Measurements from ENCODE around the gene CETP. TPM values are rescaled to one million over a fixed set of nuclear protein-coding genes. Genes with fewer than 3 reads are reported as not detected.

The CETP gene
- total and polyA plus RNA-seq, 2 of the 13 experiments (the other 11 are each of a cell fraction or from before 2014, with no cell fraction given) = 0.31 to 9.8 TPM

- Histone ChIP-seq H3K4me1 (ENCODE audit: insufficient read depth, low read length) (peaks cover 58% of the 10 kb centered on the region), H3K79me2 (ENCODE audit: insufficient read depth, low read length) (no peaks in the 10 kb centered on the region), H3K4me2 (ENCODE audit: low read depth, low read length) (no peak overlapping the region; the same call in 1 of the 2 replicates), H3K9ac (ENCODE audit: insufficient read depth, low read depth, low read length) (no peak overlapping the region), H2AFZ (ENCODE audit: low read length) (no peak overlapping the region), H4K20me1 (ENCODE audit: insufficient read depth, low read length) (no peaks in the 10 kb centered on the region), H3K4me3 (replicated peaks in 1 of 3; ENCODE audit: insufficient read depth in 1 of 3, low read depth in 2 of 3, low read length in 3 of 3) (no peak overlapping the region), H3K27me3 (ENCODE audit: control insufficient read depth in 1 of 2, insufficient read depth in 2 of 2, low read length in 2 of 2) (peaks cover 0 to 15% of the 10 kb centered on the region in 2 experiments; a peak in 1 of 5 replicates), H3K27ac (ENCODE audit: extremely low read length, insufficient read depth, low read length) (no peak overlapping the region), H3K9me3 (ENCODE audit: low read length) (no peaks in the 10 kb centered on the region), H3K36me3 (replicated peaks in 1 of 2; ENCODE audit: control insufficient read depth in 1 of 2, insufficient read depth in 2 of 2, low read length in 2 of 2) (no peaks in the 10 kb centered on the region)
- FAIRE-seq (no peak), ATAC-seq (no peak), DNase-seq (ENCODE audit: low spot score) (no peak)
- ChIA-PET POLR2A (interaction anchor here (1.0 to 1.5 kb wide), 2 partner anchors 11 to 40 kb away, joined by 3 read pairs; no protein-coding TSS in a partner anchor), CTCF (ENCODE audit: low intra/inter-chr PET ratio, low total read pairs) (no interaction called here)
- 41% methylated on average over 8 of the region's 8 CpGs for WGBS (ENCODE audit: low lambda C conversion rate)
- intact Hi-C loops (cut with micrococcal nuclease; ENCODE audit: unreplicated experiment) (no loop called here), in situ Hi-C loops (cut with HindIII; ENCODE audit: extremely low pct_ligation_motif_present, low pct_unique_long_range_greater_than_20kb) (no loop called here)
- BruUV-seq (replicated peaks) = no TSS peak
- TF ChIP-seq NRL (CRISPR knock-in tag; IDR thresholded peaks at IDR 0.05; ENCODE audit: borderline replicate concordance) (peak; percentile 31; the same call in 1 of the 2 replicates), SKIL (CRISPR knock-in tag; IDR thresholded peaks at IDR 0.05; ENCODE audit: borderline replicate concordance) (no peak), ZNF687 (CRISPR knock-in tag; IDR thresholded peaks at IDR 0.05) (peak; percentile 33; the same call in 1 of the 2 replicates), HNF1B (CRISPR knock-in tag; IDR thresholded peaks at IDR 0.05) (0 out of 2 replicates have a peak, but pooled peaks have one; percentile 18), NFE2L1 (CRISPR knock-in tag; IDR thresholded peaks at IDR 0.05; ENCODE audit: borderline replicate concordance) (0 out of 2 replicates have a peak, but pooled peaks have one; percentile 33), ZNF724P (CRISPR knock-in tag; IDR thresholded peaks at IDR 0.05; ENCODE audit: borderline replicate concordance) (0 out of 2 replicates have a peak, but pooled peaks have one; percentile 39), ZBTB43 (CRISPR knock-in tag; conservative IDR thresholded peaks at IDR 0.05) (no peak), MAZ (IDR thresholded peaks at IDR 0.05; ENCODE audit: borderline replicate concordance, low read depth, low read length) (no peak), MAZ (CRISPR knock-in tag; IDR thresholded peaks at IDR 0.05; ENCODE audit: low read depth) (0 out of 2 replicates have a peak, but pooled peaks have one; percentile 25), ZNF446 (CRISPR knock-in tag; IDR thresholded peaks at IDR 0.05) (0 out of 2 replicates have a peak, but pooled peaks have one; percentile 21), ZNF329 (CRISPR knock-in tag; IDR thresholded peaks at IDR 0.05; ENCODE audit: low read depth) (peak; percentile 97), ZNF501 (CRISPR knock-in tag; IDR thresholded peaks at IDR 0.05) (0 out of 2 replicates have a peak, but pooled peaks have one; percentile 30)
Measured at GRCh38 chr16:56970934-56971767, 9.4 kb downstream of the CETP start.
